IMR-90 (cell line): Measurements from ENCODE around the gene ELF5.

Experiments
- BHLHE40 ChIP-seq: fragments of 150-350 bp; IDR thresholded peaks from 2 replicates; pipeline ENCODE4 v1.6.1; 2016; ENCODE audit warnings: mild to moderate bottlenecking, low read depth, low read length
- CHD1 ChIP-seq: IDR thresholded peaks from 2 replicates; pipeline ENCODE4 v1.6.1; 2012; ENCODE audit warnings: low read depth, low read length, improper control_type of control experiment
- MAFK ChIP-seq: IDR thresholded peaks from 2 replicates; pipeline ENCODE4 v1.6.1; 2012; ENCODE audit warnings: low read depth, low read length, improper control_type of control experiment
- POLR2A ChIP-seq: IDR thresholded peaks from 2 replicates; pipeline ENCODE4 v1.6.1; 2012; ENCODE audit warnings: mild to moderate bottlenecking, low read depth, low read length
- RAD21 ChIP-seq: IDR thresholded peaks from 2 replicates; pipeline ENCODE4 v1.6.1; 2012; ENCODE audit warnings: low read length, improper control_type of control experiment
- RCOR1 ChIP-seq: IDR thresholded peaks from 2 replicates; pipeline ENCODE4 v1.6.1; 2012; ENCODE audit warnings: mild to moderate bottlenecking, low read length, improper control_type of control experiment; ENCODE audit not compliant: insufficient replicate concordance
- USF2 ChIP-seq: fragments of 150-350 bp; IDR thresholded peaks from 2 replicates; pipeline ENCODE4 v1.6.1; 2017; ENCODE audit warnings: mild to moderate bottlenecking, antibody characterized with exemption, low read length, low read depth
- TF ChIP-seq, protein P1 (sequence below): conservative IDR thresholded peaks from 2 replicates; pipeline ENCODE4 v1.5.1; 2012; ENCODE audit warnings: mild to moderate bottlenecking, low read depth, low read length, improper control_type of control experiment

- TF ChIP-seq, protein P1, sequence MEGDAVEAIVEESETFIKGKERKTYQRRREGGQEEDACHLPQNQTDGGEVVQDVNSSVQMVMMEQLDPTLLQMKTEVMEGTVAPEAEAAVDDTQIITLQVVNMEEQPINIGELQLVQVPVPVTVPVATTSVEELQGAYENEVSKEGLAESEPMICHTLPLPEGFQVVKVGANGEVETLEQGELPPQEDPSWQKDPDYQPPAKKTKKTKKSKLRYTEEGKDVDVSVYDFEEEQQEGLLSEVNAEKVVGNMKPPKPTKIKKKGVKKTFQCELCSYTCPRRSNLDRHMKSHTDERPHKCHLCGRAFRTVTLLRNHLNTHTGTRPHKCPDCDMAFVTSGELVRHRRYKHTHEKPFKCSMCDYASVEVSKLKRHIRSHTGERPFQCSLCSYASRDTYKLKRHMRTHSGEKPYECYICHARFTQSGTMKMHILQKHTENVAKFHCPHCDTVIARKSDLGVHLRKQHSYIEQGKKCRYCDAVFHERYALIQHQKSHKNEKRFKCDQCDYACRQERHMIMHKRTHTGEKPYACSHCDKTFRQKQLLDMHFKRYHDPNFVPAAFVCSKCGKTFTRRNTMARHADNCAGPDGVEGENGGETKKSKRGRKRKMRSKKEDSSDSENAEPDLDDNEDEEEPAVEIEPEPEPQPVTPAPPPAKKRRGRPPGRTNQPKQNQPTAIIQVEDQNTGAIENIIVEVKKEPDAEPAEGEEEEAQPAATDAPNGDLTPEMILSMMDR: no peak
- TF ChIP-seq POLR2A: no peak
- no peak for TF ChIP-seq CHD1
- TF ChIP-seq RCOR1: no peak
- no peak for TF ChIP-seq MAFK
- TF ChIP-seq USF2: no peak
- TF ChIP-seq RAD21: no peak
- no peak for TF ChIP-seq BHLHE40
Observed at GRCh38 chr11:34480314-34480713, 33.3 kb downstream of the ELF5 start.
